Measurements from ENCODE around the gene PYY. TPM values are rescaled to one million over a fixed set of nuclear protein-coding genes. Genes with fewer than 3 reads are reported as not detected.
"Not testable (repeated sequence)": the region's sequence is repeated elsewhere in the genome, so short reads cannot be mapped to it uniquely, and the experiment has no call there.

The PYY gene
- total RNA-seq, 1 experiment from 2014 or later: not detected

DNA sequence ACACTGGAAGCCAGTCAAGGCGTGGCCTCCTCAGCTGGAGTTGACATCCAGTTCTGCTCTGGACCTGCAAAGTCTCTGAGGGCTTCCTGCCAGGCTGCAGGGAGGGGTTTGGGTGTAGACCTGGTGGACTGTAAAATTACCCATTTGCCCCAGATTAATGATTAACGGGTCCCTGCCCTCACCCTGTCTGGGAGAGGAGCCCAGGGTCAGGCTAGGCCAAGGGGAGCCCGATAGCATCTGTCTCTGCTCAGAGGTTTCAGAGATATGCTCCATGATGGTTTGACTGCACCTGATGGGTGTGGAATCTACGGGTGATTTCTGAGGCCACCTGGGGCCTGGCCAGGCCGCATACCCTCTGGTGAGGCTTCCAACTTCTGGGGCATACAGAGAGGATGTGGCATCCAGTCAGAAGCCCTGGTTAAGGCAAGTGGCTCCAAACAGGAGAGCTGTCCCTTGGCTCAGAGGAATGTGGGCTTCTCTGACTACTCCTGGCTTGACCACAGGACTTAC lies 22.6 kb downstream of the PYY start:
- TF ChIP-seq, protein P1, sequence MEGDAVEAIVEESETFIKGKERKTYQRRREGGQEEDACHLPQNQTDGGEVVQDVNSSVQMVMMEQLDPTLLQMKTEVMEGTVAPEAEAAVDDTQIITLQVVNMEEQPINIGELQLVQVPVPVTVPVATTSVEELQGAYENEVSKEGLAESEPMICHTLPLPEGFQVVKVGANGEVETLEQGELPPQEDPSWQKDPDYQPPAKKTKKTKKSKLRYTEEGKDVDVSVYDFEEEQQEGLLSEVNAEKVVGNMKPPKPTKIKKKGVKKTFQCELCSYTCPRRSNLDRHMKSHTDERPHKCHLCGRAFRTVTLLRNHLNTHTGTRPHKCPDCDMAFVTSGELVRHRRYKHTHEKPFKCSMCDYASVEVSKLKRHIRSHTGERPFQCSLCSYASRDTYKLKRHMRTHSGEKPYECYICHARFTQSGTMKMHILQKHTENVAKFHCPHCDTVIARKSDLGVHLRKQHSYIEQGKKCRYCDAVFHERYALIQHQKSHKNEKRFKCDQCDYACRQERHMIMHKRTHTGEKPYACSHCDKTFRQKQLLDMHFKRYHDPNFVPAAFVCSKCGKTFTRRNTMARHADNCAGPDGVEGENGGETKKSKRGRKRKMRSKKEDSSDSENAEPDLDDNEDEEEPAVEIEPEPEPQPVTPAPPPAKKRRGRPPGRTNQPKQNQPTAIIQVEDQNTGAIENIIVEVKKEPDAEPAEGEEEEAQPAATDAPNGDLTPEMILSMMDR (IDR thresholded peaks at IDR 0.05; ENCODE audit: insufficient read depth in 1 of 2, low read depth in 1 of 2, low read length in 1 of 2, severe bottlenecking in 1 of 2, unreplicated experiment in 1 of 2): no peak
- 0 out of 2 replicates have a peak, but pooled peaks cover 6% of the 10 kb centered on the region for H3K4me1 ChIP-seq
- no peak overlapping the region for H3K4me3 Mint-ChIP-seq (ENCODE audit: unreplicated experiment)
- no peak overlapping the region for H3K4me3 ChIP-seq (ENCODE audit: low read depth, low read length)
- no peaks in the 10 kb centered on the region for H3K9me3 ChIP-seq
- H3K27me3 Mint-ChIP-seq (ENCODE audit: insufficient read depth, unreplicated experiment): no peaks in the 10 kb centered on the region
- POLR2A ChIA-PET: interaction anchor here (0.5 kb wide), 1 partner anchor 10 kb away, joined by 3 read pairs; no protein-coding TSS in a partner anchor
- H3K27ac Mint-ChIP-seq (ENCODE audit: unreplicated experiment): no peak overlapping the region
- H3K4me1 Mint-ChIP-seq (ENCODE audit: low read depth, unreplicated experiment): peaks cover 5% of the 10 kb centered on the region
- no peaks in the 10 kb centered on the region for H3K36me3 Mint-ChIP-seq (ENCODE audit: insufficient read depth, unreplicated experiment)
- no peaks in the 10 kb centered on the region for H3K36me3 ChIP-seq (ENCODE audit: control insufficient read depth, insufficient read depth, low read length)
- BruUV-seq (replicated peaks): no TSS peak
- CTCF ChIA-PET: no interaction called here
- no peaks in the 10 kb centered on the region for H3K27me3 ChIP-seq (replicated peaks; ENCODE audit: control insufficient read depth, insufficient read depth, low read length)
- peak; percentile 60 to 68 for DNase-seq
- intact Hi-C loops (cut with micrococcal nuclease; ENCODE audit: unreplicated experiment): no loop called here
- H3K9me3 Mint-ChIP-seq (ENCODE audit: unreplicated experiment): no peaks in the 10 kb centered on the region

DNA sequence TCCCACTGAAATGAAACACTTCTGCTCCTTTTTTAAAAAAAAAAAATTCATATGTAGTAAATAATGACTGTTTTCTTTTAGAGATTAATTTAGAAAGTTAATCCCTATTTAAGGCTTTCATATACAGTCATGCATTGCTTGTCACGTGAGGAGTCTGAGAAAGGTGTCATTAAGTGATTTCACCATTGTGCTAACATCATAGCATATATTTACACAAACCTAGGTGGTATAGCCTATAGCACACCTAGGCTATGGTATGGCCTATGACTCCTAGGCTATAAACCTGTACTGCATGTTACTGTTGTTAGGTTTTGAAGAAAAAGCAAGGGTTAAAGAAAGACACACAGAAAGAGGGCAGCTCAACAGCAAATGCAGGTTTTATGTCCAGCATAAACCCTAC lies 25.1 kb downstream of the PYY start:
- Histone ChIP-seq H3K4me1 (0 out of 2 replicates have a peak, but pooled peaks cover 6% of the 10 kb centered on the region), H3K4me3 (ENCODE audit: low read depth, low read length) (no peak overlapping the region), H3K9me3 (no peaks in the 10 kb centered on the region), H3K36me3 (ENCODE audit: control insufficient read depth, insufficient read depth, low read length) (no peaks in the 10 kb centered on the region), H3K27me3 (replicated peaks; ENCODE audit: control insufficient read depth, insufficient read depth, low read length) (no peaks in the 10 kb centered on the region)
- TF ChIP-seq, protein P1 (IDR thresholded peaks at IDR 0.05; ENCODE audit: insufficient read depth in 1 of 2, low read depth in 1 of 2, low read length in 1 of 2, severe bottlenecking in 1 of 2, unreplicated experiment in 1 of 2): no peak
- BruUV-seq (replicated peaks): no TSS peak
- Mint-ChIP-seq H3K4me1 (ENCODE audit: low read depth, unreplicated experiment) (peaks cover 5% of the 10 kb centered on the region), H3K36me3 (ENCODE audit: insufficient read depth, unreplicated experiment) (no peaks in the 10 kb centered on the region), H3K27me3 (ENCODE audit: insufficient read depth, unreplicated experiment) (no peaks in the 10 kb centered on the region), H3K4me3 (ENCODE audit: unreplicated experiment) (no peak overlapping the region), H3K9me3 (ENCODE audit: unreplicated experiment) (no peaks in the 10 kb centered on the region), H3K27ac (ENCODE audit: unreplicated experiment) (no peak overlapping the region)
- ChIA-PET CTCF (interaction anchor here (0.6 kb wide), 1 partner anchor 15 kb away, joined by 4 read pairs; no protein-coding TSS in a partner anchor), POLR2A (no interaction called here)
- intact Hi-C loops (cut with micrococcal nuclease; ENCODE audit: unreplicated experiment): no loop called here
- DNase-seq: no peak

DNA sequence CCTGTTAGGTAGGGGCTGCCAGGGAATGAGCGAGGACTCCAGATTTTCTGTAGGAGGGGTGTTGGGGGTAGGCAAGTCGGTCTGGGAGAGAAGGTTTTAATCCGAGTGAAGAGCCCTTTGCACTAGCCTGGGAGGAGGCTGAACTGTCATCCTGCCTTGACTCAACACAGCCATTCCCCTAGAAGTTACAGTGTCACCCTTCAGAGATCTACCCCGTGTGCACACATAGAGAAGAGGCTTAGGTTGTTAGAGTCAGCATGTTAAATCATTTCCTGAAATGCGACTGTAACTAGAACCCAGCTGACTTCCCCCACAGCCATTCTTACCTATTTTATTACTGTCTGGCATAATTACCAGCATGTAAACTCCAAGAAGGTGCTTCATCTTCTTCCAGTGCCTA lies 25.8 kb downstream of the PYY start:
- H3K9me3 ChIP-seq; DNase-seq; H3K4me1 ChIP-seq; H3K27me3 ChIP-seq (replicated peaks; ENCODE audit: control insufficient read depth, insufficient read depth, low read length); H3K9me3 Mint-ChIP-seq (ENCODE audit: unreplicated experiment); H3K27ac Mint-ChIP-seq (ENCODE audit: unreplicated experiment); H3K4me3 Mint-ChIP-seq (ENCODE audit: unreplicated experiment); H3K4me1 Mint-ChIP-seq (ENCODE audit: low read depth, unreplicated experiment); intact Hi-C loops (cut with micrococcal nuclease; ENCODE audit: unreplicated experiment); H3K36me3 ChIP-seq (ENCODE audit: control insufficient read depth, insufficient read depth, low read length); H3K27me3 Mint-ChIP-seq (ENCODE audit: insufficient read depth, unreplicated experiment); H3K36me3 Mint-ChIP-seq (ENCODE audit: insufficient read depth, unreplicated experiment); BruUV-seq (replicated peaks); H3K4me3 ChIP-seq (ENCODE audit: low read depth, low read length); POLR2A ChIA-PET: not testable (repeated sequence)
- CTCF ChIA-PET: interaction anchor here (0.6 kb wide), 1 partner anchor 15 kb away, joined by 4 read pairs; no protein-coding TSS in a partner anchor
